DMS153 treated with DMSO at 0.1 percent for 48 hours (cell line): ENCODE data around the gene ABRACL.

Source experiments
- DNase-seq: peaks from one replicate; lab custom pipeline; 2025; ENCODE audit not compliant: unreplicated experiment; lab: John Stamatoyannopoulos, UW

Gene ABRACL

GRCh38 chr6:139053382-139053781 lies 24.8 kb downstream of the ABRACL start:
- no peak for DNase-seq

GRCh38 chr6:139054001-139054400 lies 25.5 kb downstream of the ABRACL start:
- DNase-seq = no peak

- no peak for DNase-seq
Measured at GRCh38 chr6:139055709-139056108, 27.2 kb downstream of the ABRACL start.

GRCh38 chr6:139058029-139058428 lies 29.5 kb downstream of the ABRACL start:
- DNase-seq = no peak

GRCh38 chr6:139060332-139060731 lies 31.8 kb downstream of the ABRACL start:
- DNase-seq = no peak

GRCh38 chr6:139062932-139063646 lies 34.5 kb downstream of the ABRACL start:
- no peak for DNase-seq

GRCh38 chr6:139064981-139065665 lies 36.6 kb downstream of the ABRACL start:
- DNase-seq = no peak

- DNase-seq = no peak
Measured at GRCh38 chr6:139066080-139066479, 37.5 kb downstream of the ABRACL start.

GRCh38 chr6:139068846-139069245 lies 40.3 kb downstream of the ABRACL start:
- no peak for DNase-seq

- no peak for DNase-seq
Measured at GRCh38 chr6:139073118-139073517, 44.6 kb downstream of the ABRACL start.

GRCh38 chr6:139079018-139079417 lies 50.5 kb downstream of the ABRACL start:
- DNase-seq = no peak

GRCh38 chr6:139080255-139080920 lies 51.8 kb downstream of the ABRACL start:
- no peak for DNase-seq

- no peak for DNase-seq
Measured at GRCh38 chr6:139081471-139081870, 52.9 kb downstream of the ABRACL start.

GRCh38 chr6:139082370-139082769 lies 53.8 kb downstream of the ABRACL start:
- no peak for DNase-seq

GRCh38 chr6:139091826-139092225 lies 63.3 kb downstream of the ABRACL start:
- DNase-seq = no peak
